Mesodermal cell (in vitro differentiated cells): ENCODE measurements around the gene SH3PXD2A.
"Not testable (repeated sequence)": the region's sequence is repeated elsewhere in the genome, so short reads cannot be mapped to it uniquely, and the experiment has no call there.

ENCODE experiments used
- H3K27ac ChIP-seq: 2 replicates; pipeline ENCODE4 v1.7.0; 2013; ENCODE audit warnings: mild to moderate bottlenecking, low read depth, low read length, moderate library complexity; ENCODE audit not compliant: severe bottlenecking
- H3K36me3 ChIP-seq: 2 replicates; pipeline ENCODE4 v1.7.1; 2013; ENCODE audit warnings: mild to moderate bottlenecking, low read length, moderate library complexity; ENCODE audit not compliant: control insufficient read depth, insufficient read depth
- H3K4me1 ChIP-seq: one replicate; pipeline ENCODE4 v1.7.1; 2013; ENCODE audit warnings: mild to moderate bottlenecking, low read length; ENCODE audit not compliant: insufficient read depth, control insufficient read depth, poor library complexity, severe bottlenecking
- H3K4me3 ChIP-seq: 2 replicates; pipeline ENCODE4 v1.7.0; 2013; ENCODE audit warnings: low read length, control low read depth, mild to moderate bottlenecking; ENCODE audit not compliant: insufficient read depth, poor library complexity, severe bottlenecking; ENCODE audit errors: extremely low read depth
- H3K9me3 ChIP-seq: 2 replicates; pipeline ENCODE4 v1.7.1; 2013; ENCODE audit warnings: mild to moderate bottlenecking, low read length, moderate library complexity; ENCODE audit not compliant: control insufficient read depth
- WGBS, 2 experiments: methylation state at CpG; one replicate each; pipeline ENCODE4 v1.1.5; 2013; ENCODE audit warnings: missing lambda C conversion rate in 2 of 2; ENCODE audit not compliant: insufficient coverage in 2 of 2; 5-methylcytosine and 5-hydroxymethylcytosine counted together

Gene SH3PXD2A

DNA sequence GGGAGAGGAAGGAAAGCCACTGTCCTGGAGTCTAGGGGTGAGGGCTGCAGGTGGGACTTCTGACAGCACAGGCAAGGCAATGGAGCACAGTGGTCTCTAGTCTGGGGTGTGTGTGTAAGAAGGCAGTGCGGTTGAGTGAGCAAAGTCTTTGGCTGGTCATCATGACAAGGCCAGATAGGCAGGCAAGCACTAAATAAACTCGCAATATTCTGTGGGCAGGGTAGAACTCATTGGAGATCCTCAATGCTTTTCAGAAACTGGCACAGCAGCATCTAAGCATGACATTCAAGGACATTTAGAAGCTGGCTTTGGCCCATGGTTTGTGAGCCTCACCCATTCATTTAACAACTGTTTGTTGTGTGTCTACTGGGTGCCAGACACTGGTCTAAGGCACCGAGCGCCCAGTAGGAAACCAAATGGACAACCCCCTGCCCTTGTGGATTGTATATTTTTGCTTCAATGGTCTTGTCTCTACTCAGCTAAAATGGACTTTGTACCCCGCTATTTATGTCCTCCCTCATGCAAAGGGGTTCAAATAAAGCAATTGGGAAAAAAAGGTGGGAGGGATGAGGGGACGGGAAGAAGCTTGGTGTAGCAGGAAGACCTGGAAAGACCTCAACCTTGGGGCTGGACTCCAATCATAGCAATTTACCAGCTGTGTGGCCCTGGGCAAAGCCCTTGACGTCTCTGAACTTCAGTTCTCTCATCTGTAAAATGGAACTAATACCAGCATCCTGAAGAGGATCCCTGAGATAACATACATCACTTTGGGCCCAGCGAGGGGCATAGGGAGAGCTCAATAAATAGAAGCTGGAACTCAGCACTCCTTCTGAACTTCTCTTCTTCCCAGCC lies 245.9 kb downstream of the SH3PXD2A start:
- 97 to 100% methylated on average over 5 to 6 of the region's 8 CpGs for WGBS, 2 experiments
- no peak overlapping the region for H3K27ac ChIP-seq
- peaks cover 4% of the 10 kb centered on the region for H3K4me1 ChIP-seq
- no peaks in the 10 kb centered on the region for H3K9me3 ChIP-seq
- peaks cover 83% of the 10 kb centered on the region for H3K36me3 ChIP-seq
- no peak overlapping the region for H3K4me3 ChIP-seq

DNA sequence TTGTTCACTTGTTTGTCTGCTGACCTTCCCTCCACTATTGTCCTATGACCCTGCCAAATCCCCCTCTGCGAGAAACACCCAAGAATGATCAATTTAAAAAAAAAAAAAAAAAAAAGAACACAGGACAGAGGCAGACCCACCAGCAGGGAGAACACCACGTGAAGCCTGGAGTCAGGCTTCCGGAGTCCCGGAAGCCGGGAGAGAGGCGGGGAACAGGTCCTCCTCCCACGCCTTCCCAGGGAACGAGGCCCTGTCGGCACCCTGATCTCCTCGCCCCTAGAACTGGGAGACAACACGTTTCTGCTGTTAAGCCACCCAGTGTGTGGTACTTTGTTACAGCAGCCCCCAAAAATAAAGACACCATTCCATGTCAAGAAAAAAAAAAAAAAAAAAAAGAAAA lies 247.3 kb downstream of the SH3PXD2A start:
- H3K27ac ChIP-seq, H3K4me3 ChIP-seq, H3K9me3 ChIP-seq, H3K4me1 ChIP-seq: not testable (repeated sequence)
- H3K36me3 ChIP-seq, result peaks cover 85% of the 10 kb centered on the region
- WGBS, 2 experiments, result 88 to 93% methylated on average over 6 to 8 of the region's 11 CpGs

DNA sequence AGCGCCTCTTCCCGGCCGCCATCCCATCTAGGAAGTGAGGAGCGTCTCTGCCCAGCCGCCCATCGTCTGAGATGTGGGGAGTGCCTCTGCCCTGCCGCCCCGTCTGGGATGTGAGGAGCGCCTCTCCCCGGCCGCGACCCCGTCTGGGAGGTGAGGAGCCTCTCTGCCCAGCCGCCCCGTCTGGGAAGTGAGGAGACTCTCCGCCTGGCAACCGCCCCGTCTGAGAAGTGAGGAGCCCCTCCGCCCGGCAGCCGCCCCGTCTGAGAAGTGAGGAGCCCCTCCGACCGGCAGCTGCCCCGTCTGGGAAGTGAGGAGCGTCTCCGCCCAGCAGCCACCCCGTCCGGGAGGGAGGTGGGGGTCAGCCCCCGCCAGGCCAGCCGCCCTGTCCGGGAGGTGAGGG lies 248.3 kb downstream of the SH3PXD2A start:
- H3K4me1 ChIP-seq, H3K4me3 ChIP-seq, H3K9me3 ChIP-seq, H3K27ac ChIP-seq: not testable (repeated sequence)
- peaks cover 85% of the 10 kb centered on the region for H3K36me3 ChIP-seq
- 97 to 99% methylated on average over 18 to 19 of the region's 32 CpGs for WGBS, 2 experiments

DNA sequence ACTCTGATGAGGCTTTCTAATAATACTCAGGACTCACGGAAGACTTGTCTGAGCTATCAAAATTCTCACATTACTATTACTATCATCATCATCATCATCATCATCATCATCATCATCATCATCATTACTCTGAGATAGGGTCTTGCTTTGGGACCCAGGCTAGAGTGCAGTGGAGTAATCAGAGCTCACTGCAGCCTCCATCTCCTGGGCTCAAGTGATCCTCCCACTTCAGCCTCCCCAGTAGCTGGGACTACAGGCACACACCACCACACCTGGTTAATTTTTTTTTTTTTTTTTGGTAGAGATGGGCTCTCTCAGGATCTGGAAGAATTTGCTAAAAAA lies 249.3 kb downstream of the SH3PXD2A start:
- 100% methylated on average over 1 of the region's 1 CpG; no CpG with 5 or more reads in 1 of the 2 experiments for WGBS, 2 experiments
- H3K9me3 ChIP-seq, H3K4me1 ChIP-seq, H3K27ac ChIP-seq, H3K4me3 ChIP-seq: not testable (repeated sequence)
- H3K36me3 ChIP-seq, result peaks cover 84% of the 10 kb centered on the region

DNA sequence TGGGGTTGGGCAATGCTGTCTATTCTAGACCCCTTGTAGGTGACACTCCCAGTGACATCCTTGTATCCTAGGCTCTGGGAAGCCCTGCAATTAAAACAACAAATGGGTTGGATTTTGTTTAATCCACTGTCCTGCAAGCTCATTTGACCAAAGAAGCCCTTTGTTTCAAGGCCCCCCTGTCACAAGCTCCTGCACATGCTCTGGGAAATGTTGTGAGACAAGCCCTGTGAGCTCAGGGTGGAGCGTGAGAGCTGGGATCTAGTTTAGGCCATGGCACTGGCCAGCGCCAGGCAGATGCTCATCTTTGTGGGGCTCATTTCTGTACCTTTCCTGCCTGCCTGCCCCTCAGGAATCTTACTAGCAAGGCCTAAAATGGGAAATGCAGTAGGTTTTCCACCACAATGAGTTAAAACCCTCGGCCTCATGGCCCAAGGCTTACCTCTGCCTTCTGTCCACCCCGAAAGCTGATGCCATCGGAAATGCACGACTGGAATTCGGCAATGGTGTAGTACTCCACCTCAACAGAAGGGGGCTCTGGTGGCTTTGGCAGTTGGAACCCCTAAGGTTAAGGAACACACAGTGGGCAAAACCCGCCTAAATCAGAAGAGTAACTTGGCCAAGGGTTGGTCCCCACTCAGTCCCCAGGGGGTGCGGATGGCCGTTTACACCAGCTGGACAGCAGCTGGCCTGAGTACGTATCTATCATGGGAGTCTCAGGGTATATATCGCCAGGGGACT lies 249.8 kb downstream of the SH3PXD2A start:
- 92 to 94% methylated on average over 12 of the region's 12 CpGs for WGBS, 2 experiments

DNA sequence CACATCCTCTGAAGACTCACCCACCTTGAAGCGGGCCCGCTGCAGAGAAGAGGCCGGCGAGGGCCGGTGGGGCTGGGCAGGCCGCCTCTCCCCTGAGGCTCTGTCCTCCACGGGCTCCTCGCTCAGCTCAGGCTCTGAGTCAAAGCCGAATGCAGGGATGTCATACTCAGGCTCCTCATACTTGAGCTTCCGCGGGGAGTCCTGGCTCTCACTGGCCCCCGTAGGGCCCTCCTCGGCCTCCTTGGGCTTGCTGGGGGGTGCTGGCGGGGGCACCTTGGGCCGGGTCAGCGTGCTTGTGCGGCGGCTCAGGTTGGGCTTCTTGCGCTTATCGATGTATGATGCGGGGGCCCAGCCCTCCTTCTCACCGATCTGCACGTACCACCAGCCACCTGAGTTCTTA lies 252.0 kb downstream of the SH3PXD2A start:
- Histone ChIP-seq H3K4me3 (no peak overlapping the region), H3K4me1 (peaks cover 3% of the 10 kb centered on the region), H3K36me3 (peaks cover 65% of the 10 kb centered on the region), H3K27ac (no peak overlapping the region), H3K9me3 (no peaks in the 10 kb centered on the region)
- 96 to 98% methylated on average over 20 to 21 of the region's 23 CpGs for WGBS, 2 experiments

More for the DNA sequence above, 249.8 kb downstream of the SH3PXD2A start:
- H3K36me3 ChIP-seq, result peaks cover 80% of the 10 kb centered on the region
- no peaks in the 10 kb centered on the region for H3K9me3 ChIP-seq
- H3K27ac ChIP-seq, result no peak overlapping the region
- no peak overlapping the region for H3K4me3 ChIP-seq
- peaks cover 3% of the 10 kb centered on the region for H3K4me1 ChIP-seq

DNA sequence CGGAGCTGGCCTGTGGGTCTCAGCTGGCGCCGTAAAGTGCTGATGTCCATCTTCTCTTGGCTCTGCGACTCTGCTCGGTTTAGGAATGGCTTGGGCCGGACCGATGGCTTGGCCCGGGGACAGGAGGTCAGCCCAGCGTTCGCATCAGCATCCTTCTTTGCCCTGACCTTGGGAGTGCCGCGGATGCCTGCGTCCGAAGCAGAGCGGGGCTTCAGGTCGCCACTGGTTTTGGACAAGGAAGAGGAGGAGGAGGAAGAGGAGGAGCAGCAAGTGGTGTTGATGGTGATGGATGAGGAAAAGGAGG lies 252.6 kb downstream of the SH3PXD2A start:
- 97 to 98% methylated on average over 15 to 16 of the region's 16 CpGs for WGBS, 2 experiments
- Histone ChIP-seq H3K4me3 (no peak overlapping the region), H3K36me3 (peaks cover 61% of the 10 kb centered on the region), H3K9me3 (no peaks in the 10 kb centered on the region), H3K27ac (no peak overlapping the region), H3K4me1 (peaks cover 3% of the 10 kb centered on the region)

DNA sequence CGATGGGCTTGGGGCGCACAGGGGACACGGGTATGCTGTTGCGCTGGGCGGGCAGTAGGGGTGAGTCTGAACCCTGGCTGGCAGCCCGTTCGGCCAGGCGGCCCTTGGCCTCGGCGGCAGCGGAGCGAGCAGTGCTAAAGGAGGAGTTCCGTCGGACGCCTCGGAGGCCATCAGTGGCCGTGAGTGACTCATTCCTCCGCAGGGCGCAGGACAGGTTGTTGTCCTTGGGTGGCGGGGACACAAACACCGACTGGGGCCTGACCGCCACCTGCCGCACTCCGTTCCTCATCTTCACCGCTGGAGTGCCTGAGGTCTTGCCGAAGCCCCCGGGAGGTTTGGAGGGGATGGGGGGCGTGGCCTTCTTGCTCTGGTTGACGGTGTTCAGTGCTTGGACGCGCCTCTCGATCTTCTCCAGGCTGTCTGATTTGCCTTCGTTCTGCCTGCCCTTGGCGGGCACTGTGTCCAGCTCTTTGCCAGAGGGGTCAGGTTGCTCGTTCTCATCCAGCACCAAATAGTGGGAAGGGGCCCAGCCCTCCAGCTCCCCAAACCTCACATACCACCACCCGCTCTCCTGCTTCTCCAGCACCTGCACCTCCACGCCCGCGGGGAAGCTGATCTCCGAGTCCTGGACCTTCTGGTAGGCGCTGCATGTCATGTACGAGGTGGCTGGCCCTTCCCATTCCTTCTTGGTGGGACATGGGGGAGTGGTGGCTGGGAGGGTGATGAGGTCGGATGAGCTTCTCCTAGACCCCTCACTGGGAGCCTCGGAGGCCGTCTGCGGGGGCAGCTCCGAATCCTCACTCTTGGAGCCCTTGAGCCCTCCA lies 253.1 kb downstream of the SH3PXD2A start:
- H3K9me3 ChIP-seq, result no peaks in the 10 kb centered on the region
- peaks cover 3% of the 10 kb centered on the region for H3K4me1 ChIP-seq
- 97 to 98% methylated on average over 42 to 45 of the region's 47 CpGs for WGBS, 2 experiments
- no peak overlapping the region for H3K4me3 ChIP-seq
- peaks cover 60% of the 10 kb centered on the region for H3K36me3 ChIP-seq
- H3K27ac ChIP-seq, result no peak overlapping the region

DNA sequence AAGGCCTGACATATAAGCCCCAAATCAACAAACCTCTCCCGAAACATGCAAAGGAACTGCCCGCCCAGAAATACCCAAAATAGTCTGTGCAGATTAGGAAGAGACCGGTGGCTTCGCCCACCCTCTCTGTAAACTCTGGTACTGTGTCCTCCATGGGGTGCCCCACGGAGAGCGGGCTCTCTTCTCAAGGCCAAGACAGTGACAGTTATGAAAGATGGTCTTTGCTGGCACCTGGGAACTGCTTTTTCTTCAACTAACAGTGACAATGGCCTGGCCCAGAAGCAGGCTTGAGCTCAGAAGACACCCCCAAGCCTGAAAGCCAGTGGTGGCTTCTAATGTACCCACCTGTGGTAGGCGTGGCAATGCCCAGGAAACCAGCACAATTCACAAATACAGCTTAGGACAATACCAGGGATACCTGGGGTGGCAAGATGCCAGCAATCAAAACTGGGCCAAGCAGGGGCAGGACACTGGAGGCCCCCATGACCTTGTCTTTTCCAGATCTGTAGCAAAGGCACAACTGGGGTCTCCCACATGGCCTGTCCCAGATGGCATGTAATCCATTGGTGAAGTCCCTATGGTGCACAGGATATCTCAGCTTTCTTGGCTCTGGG lies 254.3 kb downstream of the SH3PXD2A start:
- Histone ChIP-seq H3K27ac (no peak overlapping the region), H3K36me3 (peaks cover 55% of the 10 kb centered on the region)
- WGBS, 2 experiments, result 90 to 95% methylated on average over 5 to 7 of the region's 7 CpGs

DNA sequence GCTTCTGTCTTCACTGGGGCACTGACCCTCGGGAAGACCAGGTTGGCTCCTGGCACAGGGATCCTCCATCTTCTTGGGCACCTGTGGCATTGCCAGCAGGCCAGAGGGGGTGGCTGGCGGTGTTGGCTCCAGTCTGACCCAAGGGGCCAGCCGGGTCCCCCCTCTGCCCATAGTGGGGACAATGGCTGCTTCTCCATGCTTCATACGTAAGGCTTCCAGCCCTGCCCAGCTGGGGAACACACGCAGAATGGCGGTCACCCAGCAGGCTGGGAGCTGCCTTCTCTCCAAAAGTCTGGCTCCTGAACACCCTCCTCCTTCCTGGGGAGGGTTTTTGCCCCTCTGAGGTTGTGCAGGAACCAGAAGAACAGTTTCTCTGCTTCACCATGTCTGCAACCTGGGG lies 255.1 kb downstream of the SH3PXD2A start:
- WGBS, 2 experiments, result 90 to 95% methylated on average over 6 of the region's 6 CpGs
- Histone ChIP-seq H3K36me3 (peaks cover 48% of the 10 kb centered on the region), H3K9me3 (no peaks in the 10 kb centered on the region), H3K4me1 (peaks cover 3% of the 10 kb centered on the region), H3K27ac (no peak overlapping the region), H3K4me3 (no peak overlapping the region)

More for the DNA sequence above, 254.3 kb downstream of the SH3PXD2A start:
- Histone ChIP-seq H3K4me1 (peaks cover 3% of the 10 kb centered on the region), H3K9me3 (no peaks in the 10 kb centered on the region), H3K4me3 (no peak overlapping the region)
